ENCODE results near the gene SMIM26.

SMIM26 gene

DNA sequence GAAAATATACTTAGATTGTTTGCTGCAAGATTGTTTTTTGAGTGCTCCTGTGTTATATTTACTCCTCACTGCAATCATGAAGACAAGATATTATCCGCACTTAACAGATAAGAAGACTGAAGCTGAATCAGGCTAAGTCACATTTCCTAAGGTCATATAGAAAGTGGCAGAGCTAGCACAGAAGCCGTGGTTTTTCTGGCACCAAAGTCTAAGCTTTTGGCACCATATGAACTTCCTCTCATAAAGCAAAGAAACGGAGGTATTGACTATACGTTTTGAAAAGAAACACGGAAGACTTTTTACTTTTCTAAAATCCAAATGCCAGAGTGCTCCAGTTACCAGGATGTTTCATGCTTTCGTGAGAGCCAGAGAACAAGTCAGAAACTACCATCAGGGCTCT is 11.3 kb downstream of the SMIM26 start:
- in situ Hi-C loops (cut with MboI; ENCODE audit: low sequenced_read_pairs) = no loop called here

DNA sequence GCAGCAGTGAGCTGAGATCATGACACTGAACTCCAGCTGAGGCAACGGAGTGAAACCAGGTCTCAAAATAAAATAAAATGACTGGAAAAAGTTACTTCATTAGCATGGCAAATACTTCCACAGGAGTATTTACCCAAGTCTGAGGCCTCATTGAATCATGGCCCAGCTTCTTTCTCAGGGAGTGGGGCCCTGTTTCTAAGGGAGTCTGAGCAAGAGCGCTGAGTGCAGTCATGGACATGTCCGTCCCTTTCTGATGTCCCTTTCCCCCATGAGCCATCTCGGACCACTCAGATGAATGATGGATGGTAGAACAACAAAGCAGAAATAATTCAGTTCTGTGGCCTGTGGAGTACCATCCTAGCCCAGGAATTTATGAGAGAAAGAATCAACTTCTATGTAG is 12.8 kb downstream of the SMIM26 start:
- in situ Hi-C loops (cut with MboI; ENCODE audit: low sequenced_read_pairs) = no loop called here

DNA sequence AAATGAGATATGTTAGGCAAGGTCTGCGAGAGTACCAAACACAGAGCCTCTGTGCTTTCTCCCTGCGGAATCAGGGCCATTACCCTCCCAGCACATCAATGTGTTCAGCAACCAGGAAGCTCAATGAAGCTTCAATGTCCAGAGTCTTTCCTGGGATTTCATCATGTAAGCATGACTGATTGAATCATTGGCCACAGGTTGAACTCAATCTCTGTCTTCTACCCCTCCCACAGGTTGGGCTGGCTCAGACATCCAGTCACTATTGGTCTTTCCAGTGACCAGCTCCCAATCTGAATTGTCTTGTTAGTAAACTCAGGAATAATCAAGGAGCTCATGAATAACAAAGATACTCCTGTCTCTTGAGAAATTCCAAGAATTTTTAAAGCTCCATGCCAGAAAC is 17.9 kb downstream of the SMIM26 start:
- in situ Hi-C loops (cut with MboI; ENCODE audit: low sequenced_read_pairs) = no loop called here

DNA sequence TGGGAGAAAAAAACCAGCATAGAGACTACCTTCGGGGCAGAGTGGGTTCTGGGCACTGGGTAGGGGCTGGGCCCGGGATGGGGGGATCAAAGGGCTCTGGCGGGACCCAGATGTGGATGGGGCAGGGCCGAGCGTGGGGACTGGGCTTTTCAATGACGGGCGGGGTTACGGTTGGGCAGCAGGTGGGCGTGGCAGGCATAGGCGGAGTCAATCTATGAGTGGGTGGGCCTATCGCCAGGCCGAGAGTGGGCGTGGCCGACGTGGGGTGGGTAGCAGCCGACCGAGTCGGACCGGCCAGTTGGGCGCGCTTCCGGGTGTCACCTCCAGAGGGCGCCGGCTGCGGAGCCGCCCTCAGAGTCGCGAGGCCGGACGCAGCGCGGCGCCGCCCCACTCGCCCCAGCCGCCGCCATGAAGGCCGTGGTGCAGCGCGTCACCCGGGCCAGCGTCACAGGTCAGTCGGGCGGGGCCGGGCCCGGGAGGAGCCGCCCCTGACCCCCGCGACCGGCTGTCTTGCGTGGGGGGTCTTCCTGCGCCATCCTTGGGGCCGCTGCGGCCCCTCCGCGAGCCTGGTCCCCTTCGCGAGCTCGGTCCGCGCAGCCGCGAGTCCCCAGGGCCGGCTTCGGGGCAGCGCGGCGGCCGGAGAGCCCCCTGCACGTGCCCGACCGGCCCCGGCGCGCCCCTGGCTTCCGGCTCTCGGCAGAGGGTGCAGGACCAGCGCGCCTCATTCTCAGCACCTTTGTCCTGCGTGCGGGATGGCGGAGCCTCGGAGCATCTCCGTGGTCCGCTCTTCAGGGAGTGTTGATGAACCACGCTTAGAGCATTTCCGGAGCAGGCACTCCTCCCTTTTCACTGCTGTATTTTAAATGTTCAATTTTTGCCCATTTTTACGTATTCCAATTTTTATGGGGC is 20.7 kb downstream of the SMIM26 start, which contains the start of gene DTD1:
DTD1 (plus strand) TSS at position 390 of the 909 bp plus-strand sequence; CDS start at position 409, 19 bp downstream.
- in situ Hi-C loops (cut with MboI; ENCODE audit: low sequenced_read_pairs) = no loop called here

DNA sequence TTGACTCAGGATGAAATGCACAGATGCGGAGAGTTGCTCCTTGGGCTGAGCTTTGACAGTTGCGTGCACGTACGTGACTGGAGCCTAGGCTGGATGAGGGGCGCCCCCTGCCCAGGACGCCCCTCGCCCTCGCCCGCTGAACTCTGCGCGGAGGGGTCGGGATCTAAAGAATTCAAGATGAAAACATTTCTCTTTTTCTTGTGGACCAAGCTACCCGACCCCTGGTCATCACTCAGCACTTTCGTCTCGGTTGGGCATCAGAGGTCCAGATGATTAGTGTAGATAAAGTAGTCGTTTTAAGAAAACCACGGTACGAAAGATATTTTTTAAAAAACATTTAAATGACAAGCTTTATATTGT is 21.3 kb downstream of the SMIM26 start:
- in situ Hi-C loops (cut with MboI; ENCODE audit: low sequenced_read_pairs) = no loop called here

DNA sequence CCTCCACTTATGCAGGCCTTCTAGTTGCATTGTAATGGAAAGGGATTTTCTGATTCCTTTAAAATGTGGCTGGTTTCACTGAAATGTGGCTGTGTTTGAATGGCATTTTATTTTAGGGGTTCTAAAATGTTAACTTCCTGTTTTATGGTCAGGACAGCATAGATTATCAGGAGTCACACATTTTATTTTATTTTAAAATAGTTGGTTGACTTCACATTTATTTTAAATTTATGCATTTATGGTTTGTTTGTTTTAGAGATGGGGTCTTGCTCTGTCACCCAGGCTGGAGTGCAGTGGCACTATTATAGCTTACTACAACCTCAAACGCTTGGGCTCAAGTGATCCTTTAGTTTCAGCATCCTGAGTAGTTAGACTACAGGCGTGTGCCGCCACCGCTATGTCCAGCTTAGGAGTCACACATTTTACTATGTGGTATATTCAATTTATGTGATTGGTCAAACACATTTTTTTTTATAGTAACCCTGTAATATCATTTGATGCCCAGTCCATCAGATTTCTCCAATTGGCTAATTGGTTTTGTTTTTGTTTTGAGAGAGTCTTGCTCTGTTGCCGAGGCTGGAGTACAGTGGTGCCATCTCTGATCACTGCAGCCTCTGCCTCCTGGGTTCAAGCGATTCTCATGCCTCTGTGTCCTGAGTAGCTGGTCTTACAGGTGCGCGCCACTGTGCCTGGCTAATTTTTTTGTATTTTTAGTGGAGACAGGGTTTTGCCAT is 22.9 kb downstream of the SMIM26 start:
- in situ Hi-C loops (cut with MboI; ENCODE audit: low sequenced_read_pairs) = no loop called here

DNA sequence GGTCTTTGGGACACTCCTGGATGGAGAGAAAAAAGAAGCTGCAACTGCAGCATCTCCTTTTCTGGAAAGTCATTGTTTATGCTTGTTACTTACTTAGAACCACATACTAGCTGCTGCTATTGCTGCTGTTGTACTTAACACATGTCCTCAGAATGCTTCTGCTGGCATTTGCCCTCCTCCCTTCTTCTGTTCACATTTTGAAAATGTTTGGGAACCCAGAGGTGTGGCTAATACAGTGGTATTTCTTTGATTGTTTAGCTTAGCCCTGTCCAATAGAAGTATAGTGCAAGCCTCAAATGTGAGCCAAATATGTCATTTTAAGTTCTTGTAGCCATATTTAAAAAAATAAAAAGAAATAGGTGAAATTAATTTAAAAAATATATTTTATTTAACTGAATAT is 29.0 kb downstream of the SMIM26 start:
- in situ Hi-C loops (cut with MboI; ENCODE audit: low sequenced_read_pairs) = no loop called here

DNA sequence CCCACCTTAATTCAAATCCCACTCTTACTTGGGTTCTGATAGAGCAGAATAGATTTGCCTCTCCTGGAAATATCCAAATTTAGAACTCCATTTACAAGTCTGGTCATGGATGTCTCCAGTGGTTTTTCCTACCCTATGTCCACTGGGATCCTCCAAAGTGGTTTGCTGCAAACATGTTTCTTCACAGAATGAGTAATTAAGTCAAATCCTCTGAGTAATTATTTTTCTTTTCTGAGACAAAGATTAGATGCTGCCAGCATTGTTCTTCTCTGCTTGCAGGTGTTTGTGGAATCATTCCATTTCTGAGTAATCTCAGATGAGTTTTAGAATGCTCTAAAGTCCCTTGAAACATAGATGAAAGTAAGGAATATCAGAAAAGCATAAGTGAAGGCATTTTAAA is 42.5 kb downstream of the SMIM26 start:
- in situ Hi-C loops (cut with MboI; ENCODE audit: low sequenced_read_pairs) = no loop called here

DNA sequence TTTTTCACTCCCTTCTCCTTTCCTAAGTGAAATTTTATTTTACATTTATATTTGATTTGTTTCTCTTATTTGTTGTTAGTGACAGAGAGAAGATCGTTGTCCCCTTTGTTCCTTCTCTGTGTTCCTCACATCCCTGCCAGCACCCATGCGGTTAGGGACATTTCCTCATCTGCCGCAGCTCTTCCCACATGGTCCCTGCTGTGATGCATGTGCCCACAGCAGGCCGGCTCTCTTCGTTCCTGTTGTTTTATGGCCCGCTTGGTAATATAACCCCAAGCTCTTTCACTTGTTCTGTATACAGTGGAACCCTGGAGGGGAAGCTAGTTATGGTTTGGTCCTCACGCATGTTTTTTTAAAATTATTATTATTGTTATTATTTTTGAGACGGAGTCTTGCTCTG is 44.3 kb downstream of the SMIM26 start:
- in situ Hi-C loops (cut with MboI; ENCODE audit: low sequenced_read_pairs) = no loop called here

DNA sequence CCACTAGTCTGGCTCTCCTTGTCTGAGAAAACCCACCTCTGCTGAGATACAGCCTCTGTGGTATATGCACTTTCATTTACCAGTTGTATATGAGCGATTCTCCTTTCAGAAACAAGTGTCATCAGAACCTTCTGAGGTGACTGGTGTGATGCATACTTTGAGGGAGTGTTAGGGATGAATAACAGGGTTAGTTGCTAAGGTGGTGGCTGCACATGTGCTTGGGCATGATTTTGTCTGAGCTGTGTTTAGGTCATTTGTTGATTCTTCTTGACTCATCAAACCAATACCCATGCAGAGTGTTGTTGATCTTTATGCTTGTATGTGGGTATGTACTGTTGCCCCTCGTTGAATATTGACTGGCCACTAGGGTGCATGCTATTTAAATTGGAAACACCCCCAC is 46.3 kb downstream of the SMIM26 start:
- in situ Hi-C loops (cut with MboI; ENCODE audit: low sequenced_read_pairs) = no loop called here

DNA sequence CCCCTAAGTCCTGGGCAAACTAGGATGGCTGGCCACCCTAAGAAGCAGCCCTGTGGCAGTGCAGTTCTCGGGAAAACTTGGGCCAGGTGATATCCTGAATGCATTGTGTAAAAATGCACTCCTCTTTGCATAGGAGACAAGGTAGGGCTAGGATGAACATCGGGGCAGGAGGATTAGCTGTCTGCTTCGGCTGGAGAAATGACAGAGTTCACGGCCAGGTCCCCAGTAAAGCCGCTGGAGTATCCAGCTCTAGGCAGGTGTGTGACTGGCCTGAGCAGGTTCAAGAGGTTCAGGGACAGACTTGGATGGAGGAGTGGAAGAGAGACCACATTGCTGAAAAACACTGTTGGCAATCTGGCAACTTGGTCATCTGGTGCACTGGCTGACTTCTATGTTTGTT is 47.0 kb downstream of the SMIM26 start:
- in situ Hi-C loops (cut with MboI; ENCODE audit: low sequenced_read_pairs) = no loop called here

DNA sequence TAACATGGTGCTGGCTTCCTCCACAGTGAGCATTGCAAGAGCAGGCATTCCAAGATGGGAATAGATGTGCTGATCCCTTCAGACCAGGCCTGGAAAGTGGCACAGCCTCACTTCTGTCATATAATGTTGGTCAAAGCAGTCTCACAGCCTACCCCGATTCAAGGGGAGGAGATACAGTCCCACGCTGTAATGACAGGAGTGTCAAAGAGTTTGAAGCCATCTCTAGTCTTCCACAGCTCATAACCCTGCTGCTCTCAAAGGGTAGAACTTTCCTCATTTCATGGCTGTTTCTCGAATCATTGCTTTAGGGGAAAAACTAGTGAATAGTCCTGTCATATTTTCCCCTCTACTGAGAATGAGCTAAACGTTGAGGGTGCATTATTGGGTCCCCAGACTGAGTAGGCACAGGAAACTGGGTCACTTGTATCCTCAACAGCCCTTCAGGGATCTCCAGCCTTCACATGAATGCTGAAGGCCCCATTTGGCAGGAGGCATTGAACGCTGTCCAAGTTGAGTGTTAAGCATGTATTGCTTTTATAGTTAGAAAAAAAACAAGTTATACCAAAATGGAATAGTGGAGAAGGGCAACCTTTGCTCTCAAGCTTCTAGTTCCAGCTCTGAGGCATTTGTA is 47.9 kb downstream of the SMIM26 start:
- in situ Hi-C loops (cut with MboI; ENCODE audit: low sequenced_read_pairs) = no loop called here
